NCI-H1417 treated with DMSO at 0.1 percent for 48 hours (cell line): ENCODE results near the gene POLDIP2.
A peak's percentile ranks its signal among the peaks of the same experiment; 100 is the strongest.

Experiments used
- DNase-seq: peaks from one replicate; lab custom pipeline; 2025; lab: John Stamatoyannopoulos, UW

Gene POLDIP2

DNA sequence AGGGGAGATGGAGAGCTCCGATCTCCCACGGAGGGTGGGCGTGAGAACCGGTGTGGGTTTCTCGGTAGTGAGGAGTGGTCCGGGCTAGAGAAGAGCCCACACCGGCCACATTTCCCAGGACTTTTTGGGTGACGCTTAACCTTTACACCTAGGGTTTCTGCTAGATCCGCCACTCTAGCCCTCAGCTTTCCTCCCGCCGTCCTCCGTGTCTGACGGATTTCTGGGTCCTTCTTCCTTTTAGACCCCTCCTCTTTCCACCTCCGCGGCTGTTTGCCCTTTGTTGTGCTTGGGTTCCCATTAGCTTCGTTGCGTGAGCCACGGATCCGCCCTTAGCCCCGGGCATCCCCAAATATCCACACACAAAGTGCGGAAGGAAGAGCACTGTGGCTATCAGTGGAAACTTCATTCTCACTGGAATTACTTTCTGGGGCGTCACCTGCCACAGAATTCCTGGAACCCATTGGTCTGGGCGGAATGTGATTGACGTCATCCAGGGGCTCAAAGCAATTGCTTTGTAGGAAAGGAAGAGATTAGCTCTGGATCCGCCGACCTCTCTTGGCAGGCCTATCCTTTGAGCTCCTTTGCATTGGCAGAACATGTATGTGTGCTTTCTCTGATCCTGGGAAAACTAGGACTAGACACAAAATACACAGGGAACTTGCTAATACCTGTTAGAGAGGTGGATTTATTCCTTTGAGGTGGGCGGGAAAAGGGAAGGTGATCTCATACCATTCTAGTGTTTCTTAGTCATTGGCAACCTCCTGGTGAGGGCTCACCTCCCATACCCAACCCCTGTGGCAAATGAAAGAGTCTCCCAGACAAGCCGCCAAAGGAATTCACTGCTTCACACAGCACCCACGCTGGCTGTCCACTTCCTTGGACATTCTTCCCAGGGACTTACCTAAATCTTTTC is 21.1 kb downstream of the POLDIP2 start:
- DNase-seq, result no peak

DNA sequence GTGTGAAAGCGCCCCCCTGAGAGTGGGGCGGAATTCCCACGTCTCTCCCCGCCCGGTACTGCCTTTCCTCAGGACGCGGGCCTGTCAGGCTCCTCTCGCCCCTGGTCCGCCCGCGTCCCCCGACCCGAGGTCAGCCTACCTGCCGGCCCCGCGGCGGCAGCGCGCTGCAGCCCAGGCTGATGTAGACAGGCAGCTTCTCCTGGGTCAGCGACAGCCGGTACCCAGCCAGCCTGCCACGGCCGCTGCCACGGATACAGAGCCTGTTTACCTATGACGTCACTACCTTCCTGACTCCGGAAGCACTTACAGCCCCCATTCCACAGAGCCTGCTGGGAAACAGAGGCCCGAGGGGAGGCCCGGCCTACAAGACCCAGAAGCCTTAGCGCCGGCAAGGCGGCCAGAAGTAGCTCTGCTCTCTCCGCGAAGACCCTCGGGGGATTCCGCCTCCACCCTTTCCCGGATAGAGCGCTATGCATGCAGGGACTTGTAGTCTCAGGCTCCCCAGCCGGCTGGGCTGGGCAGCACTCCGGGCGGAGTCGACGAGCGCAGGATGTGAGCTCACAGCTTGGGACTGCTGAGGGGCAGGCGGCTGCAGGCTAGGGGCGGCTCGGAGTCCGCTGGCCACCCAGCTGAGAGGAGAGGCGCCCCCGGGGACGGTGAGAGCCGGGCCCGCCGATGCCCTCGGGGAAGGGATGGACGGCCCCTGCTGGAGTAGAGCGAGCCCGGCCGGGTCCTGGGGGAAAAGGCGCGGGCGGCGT is 21.9 kb downstream of the POLDIP2 start, which contains the start of the genes IFT20 and TNFAIP1:
IFT20 (minus strand) TSS at position 272 of the 758 bp plus-strand sequence. CDS start 3,487 bp downstream, outside the sequence.
TNFAIP1 (plus strand) TSS at position 561 of the 758 bp plus-strand sequence. CDS start 3,761 bp downstream, outside the sequence.
- peak; percentile 97 for DNase-seq

DNA sequence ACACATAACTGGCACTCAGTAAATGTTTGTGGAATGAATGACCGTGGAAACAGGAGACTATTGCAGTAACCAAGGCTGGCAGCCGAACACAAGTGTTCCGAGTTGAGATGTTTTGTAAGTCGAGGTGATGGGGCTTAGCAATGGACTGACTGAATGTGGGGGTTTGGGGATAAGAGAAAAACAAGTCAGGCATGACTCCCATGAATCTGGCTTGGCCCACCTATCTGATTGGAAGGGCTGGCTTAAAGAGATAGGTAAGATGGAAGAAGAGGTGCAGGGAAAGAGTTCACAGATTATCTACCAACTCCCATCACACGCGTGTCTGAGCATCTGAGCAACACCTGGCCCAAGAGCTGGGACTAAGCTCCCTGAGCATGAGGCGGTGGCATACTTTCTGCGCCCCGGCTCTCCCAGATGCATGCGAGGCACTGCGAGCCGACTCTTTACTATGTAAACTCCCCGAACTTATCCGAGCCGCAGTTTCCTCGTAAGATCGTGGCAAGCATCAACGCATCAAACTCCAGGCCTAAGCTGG is 22.6 kb downstream of the POLDIP2 start:
- no peak for DNase-seq

DNA sequence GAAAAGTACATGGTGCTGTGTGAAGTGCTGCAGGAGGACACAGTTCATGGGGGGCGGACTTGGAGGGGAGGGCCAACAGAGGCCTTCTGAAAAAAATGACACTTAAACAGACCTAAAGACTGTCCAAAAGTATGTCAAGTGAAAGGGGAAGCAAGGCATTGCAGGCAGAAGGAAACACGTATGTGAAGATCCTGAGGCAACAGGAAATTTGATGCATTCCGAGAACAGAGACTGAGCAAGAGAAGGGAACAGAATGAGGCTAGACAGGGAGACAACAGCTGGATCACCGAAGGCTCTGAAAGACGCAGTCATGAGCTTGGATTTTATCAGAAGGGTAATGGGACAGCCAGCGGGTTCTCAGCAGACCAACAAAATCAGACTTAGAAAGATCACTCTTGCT is 23.2 kb downstream of the POLDIP2 start:
- DNase-seq, result no peak

DNA sequence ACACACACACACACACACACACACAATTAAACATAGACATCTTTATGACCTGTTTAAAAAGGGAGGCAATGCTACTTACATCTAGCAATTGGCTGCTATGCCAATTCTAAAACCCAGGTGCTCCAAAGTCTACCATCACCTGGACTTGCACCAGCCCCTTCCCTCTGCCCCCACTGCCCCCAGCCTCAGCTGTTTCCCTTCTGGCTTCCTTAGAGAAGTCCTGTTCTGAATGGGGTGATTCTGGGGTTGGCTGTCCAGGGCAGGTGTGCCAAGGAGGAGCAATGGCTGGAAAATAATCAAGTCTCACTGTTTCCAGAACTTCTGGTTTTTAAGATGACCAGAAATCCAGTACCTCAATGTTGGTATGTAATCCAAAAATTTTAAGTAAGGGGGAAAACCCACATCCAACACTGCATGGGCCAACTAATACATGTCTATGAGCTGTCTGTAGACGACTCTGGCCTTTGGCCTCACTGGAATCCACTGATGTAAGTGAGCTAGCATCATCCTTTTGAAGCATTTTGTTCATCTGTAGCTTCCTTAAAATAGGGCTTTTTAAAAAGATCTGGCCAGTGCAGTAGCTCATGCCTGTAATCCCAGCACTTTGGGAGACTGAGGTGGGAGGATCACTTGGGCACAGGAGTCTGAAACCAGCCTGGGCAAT is 24.1 kb downstream of the POLDIP2 start:
- no peak for DNase-seq

DNA sequence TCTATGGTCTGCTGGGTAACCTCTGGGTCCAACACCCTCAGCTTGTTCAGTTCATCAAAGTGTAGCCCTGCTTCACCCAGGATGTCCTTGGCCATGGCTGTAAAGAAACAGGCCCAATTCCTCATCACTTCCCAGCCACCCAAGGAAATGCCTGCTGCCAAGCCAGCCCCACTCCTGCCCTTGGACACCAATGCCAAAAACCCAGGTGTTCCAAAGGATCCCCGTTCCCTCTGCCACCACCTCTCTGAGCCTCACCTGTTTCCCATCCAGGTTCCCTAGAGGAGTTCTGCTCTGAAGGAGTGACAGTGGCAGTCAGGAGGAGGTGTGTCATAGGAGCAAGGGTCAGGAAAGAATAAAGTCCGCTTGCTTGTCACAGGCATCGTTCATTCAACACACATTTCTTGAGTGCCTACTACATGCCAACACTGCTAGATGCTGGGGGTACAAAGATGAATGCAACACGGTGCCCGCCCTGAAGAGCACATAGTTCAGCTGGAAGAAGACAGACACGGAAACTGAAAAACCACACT is 25.4 kb downstream of the POLDIP2 start:
- DNase-seq, result no peak

DNA sequence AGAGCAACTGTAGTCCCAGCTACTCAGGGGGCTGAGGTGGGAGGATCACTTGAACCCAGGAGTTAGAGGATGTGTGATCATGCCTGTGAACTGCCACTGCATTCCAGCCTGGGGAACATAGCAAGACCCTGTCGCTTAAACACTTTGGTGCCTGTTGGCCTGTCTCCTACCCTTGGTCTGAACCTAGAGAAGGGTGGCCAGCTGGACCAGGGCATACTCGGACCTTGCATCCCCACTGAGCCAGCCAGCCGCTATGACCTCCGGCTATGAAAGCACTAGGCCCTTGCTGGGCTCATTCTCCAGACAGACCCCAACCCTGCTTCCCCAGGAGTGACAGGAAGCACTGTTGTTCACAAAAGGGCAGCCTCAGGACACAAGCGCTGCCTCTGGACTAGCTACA is 26.7 kb downstream of the POLDIP2 start:
- no peak for DNase-seq

DNA sequence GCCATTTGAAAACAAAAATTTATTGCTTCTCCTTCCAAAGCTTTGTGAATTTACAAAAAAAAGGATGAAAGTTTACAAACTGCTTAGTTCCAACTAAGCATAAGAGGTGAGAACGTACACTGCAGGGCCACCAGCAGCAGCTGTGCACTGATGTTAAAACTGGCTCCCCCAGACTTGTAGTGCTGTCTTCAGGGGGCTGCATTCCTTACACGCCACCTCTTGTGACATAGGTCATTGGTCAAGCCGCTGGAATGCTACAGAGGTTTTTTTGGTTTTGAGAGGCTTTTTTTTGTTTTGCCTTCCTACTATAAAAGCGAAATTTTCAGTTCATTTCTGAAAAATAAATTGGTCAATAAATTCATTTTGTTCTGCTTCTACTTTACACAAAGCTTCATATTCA is 29.0 kb downstream of the POLDIP2 start:
- no peak for DNase-seq

DNA sequence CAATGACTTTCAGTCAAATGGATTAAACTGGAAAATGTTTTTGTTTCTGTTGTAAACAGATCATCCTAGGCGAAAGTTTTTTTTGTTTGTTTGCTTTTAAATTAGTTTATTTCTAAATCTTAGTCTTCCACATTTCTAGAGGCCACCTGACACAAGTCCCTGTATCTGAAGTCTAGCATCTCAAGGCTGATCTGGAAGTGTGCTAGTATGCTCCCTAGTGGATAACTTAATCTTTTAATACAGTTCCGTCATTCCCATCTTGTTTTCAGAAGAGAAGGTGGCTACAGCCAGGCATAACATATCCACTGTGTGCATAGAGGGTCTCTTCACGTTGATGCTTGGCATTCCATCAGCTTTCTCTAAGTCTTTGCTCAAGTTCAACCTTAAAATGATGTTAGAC is 29.6 kb downstream of the POLDIP2 start:
- DNase-seq, result no peak

DNA sequence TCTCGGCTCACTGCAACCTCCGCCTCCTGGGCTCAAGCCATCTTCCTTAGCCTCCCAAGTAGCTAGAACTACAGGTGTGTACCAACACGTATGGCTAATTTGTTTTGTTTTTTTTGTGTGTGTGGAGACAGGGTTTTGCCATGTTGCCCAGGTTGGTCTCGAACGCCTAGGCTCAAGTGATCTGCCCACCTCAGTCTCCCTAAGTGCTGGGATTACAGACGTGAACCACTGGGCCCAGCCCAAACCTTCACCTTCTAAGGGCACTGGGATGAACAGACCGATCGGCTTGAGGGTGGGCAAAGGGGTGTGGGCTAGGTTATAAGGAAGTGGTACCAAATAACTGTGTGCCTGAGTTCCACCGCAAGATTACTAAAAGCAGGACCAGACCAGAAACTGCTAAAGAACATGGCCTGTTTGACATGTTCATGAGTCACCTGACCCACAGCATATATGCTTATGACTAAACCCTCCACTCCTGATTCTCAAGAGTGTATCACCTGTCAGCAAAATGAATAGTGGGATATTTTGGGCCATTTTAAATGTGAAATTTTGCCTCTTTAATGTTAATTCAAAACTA is 30.2 kb downstream of the POLDIP2 start:
- no peak for DNase-seq

DNA sequence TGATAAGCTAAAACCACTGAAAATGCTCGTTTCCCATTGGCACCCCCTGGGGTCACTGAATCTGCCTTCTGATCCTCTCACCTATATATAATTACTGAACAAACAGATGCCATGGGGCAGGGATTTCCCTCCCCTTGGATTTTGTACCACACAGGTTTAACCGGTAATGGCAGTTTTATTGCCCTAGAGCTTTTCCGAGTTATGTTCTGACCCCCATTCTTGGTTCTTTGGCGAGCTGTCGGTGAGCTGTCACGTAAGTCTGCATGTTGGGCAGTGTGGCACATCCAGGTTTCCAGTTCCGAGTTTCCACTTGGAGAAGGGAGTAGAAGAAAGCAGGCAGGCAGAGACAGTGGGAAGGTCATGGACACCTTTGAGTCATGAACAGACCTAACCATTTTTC is 31.2 kb downstream of the POLDIP2 start:
- DNase-seq, result peak; percentile 57

DNA sequence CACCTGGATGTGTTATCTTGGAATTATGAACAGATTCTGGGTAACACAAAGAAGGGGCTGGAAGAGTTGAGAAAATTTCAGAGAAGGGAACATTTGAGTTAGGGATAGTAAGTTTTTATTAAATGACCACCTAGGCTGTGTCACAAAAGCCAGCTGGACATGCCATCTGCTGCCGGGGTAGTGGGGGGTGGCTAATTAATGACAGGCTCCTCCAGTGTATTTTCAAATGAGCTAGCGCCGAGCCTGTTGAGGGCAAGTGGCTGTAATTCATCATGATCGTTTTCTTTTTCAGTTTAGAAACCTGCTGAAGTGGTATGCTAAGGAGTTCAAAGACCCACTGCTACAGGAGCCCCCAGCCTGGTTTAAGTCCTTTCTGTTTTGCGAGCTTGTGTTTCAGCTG is 32.1 kb downstream of the POLDIP2 start:
- DNase-seq, result peak; percentile 39

DNA sequence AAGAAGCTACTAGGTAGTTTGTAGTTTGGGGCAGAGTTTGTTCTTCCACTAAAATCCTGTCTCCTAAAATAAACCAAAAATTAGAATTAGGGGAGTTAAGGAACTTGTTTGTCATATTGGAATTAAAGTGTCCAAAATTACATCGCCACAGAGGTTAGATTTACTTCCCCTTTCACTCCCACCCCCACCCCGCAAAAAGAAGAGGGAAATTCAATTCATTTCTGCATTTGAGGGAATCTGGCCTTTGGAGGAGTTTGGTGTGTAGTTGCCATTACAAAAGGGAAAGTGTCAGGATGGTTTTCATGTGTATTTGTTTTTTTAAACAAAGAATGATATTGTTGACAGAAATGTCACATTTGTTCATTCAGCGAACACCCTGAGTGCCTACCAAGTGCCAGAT is 32.5 kb downstream of the POLDIP2 start:
- no peak for DNase-seq

DNA sequence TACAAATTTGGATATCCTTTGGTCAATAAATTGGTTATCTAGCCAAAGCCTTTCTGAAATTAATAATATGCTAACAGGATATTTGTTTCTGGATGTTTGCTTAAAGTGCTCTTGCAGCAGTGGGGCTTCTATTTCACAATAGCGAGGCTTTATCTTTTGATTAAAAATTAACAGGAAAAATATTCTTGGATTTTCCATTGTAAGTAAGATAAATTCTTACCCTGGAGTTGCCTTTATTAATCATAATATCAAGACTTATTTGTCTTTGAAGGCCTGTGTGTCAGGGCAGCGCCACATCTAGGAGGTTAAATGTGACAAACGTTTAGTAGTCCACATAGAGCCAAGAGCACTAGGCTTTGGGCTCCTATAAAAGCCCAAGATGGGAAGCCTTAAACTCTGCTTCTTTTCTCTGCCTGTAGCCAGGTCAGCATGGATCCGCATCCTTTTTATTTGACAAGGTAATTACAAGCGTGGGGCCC is 33.0 kb downstream of the POLDIP2 start:
- DNase-seq, result no peak

DNA sequence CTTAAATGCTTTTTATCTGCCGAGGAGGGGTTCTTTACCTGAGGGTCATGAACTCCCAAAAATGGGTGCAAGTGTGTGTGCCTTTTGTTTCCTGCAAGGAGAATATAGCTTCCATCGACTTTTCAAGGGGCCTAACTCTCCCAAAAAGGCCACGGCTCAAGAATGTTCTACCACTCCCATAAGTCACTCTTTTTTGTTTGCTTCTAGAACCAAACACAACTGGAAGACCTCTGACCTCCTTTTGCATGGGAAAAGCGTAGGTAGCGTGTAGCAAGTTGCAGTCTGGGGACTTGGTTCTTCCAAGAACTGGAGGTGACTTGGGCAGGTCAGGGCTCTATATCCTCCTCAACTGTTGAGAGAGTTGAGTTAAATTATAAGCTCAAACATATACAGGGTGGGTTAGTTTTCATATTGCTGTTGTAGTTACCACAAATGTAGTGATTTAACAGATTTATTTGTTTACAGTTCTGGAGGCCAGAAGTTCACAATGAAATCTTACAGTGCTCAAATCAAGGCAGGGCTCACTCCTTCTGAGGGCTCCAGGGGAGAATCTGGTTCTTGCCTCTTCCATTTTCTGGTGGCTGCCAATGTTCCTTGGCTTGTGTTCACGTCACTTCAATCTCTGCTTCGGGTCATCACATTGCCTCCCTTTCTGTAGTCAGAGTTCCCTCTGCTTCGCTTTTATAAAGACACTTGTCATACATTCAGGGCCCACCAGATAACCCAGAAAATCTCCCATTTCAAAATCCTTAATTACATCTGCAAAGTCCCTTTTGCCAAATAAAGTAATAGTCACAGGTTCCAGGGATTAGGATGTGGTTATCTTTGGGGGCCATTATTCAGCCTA is 36.9 kb downstream of the POLDIP2 start:
- no peak for DNase-seq

DNA sequence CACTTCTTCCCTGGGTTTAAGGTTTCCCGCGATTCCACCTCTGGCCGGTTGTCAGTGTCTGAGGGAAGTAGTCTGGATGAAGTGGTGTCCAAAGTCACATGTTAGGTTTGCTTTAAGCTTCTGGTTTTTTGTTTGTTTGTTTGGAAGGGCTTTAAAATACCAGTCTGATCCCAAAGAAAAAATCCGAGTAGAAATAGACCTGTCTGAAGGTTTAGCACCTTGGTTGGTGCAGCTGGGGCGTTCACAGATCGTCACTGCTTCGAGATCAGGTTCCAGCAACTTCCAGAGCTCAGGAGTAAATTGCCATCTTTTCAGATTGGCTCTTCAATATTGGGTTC is 37.8 kb downstream of the POLDIP2 start:
- DNase-seq, result no peak

DNA sequence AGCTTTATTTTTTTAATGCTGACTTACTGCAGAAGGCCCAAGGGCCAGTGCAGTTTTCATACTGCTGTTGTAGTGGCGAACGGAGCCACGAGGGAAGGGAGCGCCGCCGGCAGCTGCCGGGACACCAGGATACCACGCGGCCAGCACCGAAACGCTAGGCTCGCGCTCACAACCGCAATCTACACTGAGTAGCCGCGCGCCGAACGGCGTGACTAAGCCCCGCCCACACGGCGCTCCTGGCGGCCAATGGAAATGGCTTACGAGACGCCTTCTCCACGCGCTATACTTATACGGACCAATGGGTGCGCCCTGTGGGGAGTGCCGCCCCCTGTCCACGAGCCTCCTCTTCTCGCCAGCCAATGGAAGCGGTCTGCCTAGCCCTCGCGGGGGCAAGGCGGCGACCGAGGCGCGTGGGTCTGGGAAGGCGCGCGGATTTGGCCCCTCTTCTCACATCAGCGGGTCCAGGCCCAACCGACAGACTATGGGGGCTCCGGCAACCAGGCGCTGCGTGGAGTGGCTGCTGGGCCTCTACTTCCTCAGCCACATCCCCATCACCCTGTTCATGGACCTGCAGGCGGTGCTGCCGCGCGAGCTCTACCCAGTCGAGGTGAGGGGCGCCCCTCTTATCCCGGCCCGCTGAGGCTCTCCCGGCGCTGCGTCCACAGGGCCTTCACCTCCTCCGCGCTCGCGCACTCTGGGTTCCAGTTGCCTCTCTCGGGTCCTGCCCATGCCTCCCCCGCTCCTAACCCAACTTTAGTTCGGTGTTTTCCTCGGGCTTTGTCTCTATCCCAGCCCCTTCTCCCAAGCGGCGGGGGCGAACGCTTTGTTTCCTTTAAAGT is 38.3 kb downstream of the POLDIP2 start, which contains the start of gene TMEM97:
TMEM97 (plus strand) TSS at position 442 of the 839 bp plus-strand sequence; CDS start at position 482, 40 bp downstream.
- peak; percentile 94 for DNase-seq

DNA sequence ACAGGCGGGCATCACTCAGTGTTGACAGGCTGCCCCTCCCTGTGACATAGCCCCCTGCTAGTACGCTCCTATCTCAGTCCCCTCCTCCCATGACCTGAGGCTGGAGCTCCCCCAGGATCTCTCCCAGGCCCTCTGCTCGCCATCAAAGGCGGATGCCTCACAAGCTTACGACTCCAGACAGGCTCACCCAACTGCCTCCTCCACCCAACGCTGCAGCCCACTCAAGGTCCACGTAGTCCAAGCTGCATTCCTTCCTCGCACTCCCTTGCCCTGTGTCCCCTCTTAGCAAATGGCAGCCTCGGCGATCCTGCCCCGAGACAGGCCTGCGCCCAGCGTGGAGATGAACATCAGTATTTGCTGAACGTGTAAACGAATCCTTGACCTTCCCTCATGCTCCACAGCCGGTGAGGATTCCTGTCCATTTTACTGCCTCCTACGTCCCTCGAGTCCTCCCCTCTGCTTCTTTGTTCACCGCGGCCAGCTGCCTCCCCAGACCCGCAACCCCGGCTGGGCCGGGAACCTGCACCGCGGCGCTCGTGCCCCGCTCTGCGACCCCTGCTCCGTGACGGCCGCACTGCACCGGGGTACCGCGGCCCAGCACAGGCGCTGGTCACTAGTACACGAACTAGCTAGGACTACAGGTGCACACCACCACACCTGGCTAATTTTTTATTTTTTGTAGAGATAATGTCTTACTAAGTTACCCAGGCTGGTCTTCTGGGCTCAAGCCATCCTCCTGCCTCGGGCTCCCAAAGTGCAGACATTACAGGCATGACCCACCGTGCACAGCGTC is 39.2 kb downstream of the POLDIP2 start:
- DNase-seq, result no peak
